ENCODE data around the gene TENT5C.

TENT5C gene

DNA sequence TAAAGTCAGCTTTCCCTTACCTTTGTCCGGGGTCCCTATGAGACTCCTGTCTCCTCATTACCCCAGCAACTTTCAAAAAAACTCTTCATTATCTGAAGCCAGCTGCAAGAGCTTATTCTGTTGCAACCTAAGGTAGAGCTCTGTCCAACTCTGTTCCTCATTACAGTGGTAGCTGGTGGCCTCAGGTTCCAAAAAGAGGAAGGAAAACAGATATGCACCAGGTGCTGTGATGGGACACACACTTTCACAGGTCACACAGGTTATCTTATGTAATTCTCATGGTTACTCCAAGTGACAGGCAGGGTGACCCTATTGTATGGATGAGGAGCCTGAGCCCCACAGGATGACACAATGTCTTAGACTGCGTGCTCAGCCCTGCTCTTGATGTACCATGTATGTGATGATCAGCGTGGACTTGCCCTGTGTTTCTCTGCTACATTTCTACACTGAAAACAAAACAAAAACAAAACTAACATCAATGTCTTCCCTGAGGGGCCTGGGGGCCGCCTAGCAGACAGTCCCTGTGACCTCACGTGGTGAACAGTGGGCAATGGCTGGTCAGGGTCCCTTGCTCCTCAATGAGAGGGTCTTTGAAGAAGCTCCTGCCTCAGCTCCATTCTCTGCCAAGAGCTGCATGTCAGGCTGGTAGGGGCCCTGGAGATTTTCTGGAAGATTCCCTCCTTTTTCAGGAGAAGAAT is 9.7 kb upstream of the TENT5C start:
- H3K27me3 Mint-ChIP-seq (ENCODE audit: low read depth), result peaks cover 17% of the 10 kb centered on the region
- H3K9me3 Mint-ChIP-seq, result no peaks in the 10 kb centered on the region
- H3K4me3 Mint-ChIP-seq, result no peak overlapping the region
- H3K27ac Mint-ChIP-seq, result no peak overlapping the region
- TF ChIP-seq, protein P1, sequence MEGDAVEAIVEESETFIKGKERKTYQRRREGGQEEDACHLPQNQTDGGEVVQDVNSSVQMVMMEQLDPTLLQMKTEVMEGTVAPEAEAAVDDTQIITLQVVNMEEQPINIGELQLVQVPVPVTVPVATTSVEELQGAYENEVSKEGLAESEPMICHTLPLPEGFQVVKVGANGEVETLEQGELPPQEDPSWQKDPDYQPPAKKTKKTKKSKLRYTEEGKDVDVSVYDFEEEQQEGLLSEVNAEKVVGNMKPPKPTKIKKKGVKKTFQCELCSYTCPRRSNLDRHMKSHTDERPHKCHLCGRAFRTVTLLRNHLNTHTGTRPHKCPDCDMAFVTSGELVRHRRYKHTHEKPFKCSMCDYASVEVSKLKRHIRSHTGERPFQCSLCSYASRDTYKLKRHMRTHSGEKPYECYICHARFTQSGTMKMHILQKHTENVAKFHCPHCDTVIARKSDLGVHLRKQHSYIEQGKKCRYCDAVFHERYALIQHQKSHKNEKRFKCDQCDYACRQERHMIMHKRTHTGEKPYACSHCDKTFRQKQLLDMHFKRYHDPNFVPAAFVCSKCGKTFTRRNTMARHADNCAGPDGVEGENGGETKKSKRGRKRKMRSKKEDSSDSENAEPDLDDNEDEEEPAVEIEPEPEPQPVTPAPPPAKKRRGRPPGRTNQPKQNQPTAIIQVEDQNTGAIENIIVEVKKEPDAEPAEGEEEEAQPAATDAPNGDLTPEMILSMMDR (IDR thresholded peaks at IDR 0.05; ENCODE audit: unreplicated experiment in 3 of 3), result no peak
- H3K4me1 Mint-ChIP-seq, result no peaks in the 10 kb centered on the region
- no peaks in the 10 kb centered on the region for H3K36me3 Mint-ChIP-seq (ENCODE audit: low read depth)

DNA sequence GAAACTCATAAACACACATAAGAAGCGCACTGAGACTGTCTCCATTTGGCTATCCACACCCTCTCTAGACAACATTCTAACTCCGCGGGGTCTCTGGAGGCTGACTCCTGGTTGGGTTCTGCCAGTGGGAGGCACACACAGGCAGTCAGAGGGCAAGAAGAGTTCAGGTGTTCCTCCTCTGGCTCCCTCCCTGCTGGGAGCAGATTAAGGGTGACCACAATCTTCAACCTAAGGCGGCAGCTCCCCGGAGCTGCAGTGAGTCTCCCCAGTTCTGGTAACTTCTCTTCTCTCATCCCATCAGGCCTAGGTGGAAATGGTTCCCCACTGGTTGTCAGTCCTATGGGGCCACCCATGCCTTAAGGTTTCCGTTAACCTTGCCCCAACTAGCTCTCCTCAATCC is 7.4 kb upstream of the TENT5C start:
- TF ChIP-seq, protein P1 (IDR thresholded peaks at IDR 0.05; ENCODE audit: unreplicated experiment in 3 of 3), result no peak
- no peaks in the 10 kb centered on the region for H3K9me3 Mint-ChIP-seq
- no peaks in the 10 kb centered on the region for H3K4me1 Mint-ChIP-seq
- no peak overlapping the region for H3K4me3 Mint-ChIP-seq
- peaks cover 31% of the 10 kb centered on the region for H3K27me3 Mint-ChIP-seq (ENCODE audit: low read depth)
- H3K27ac Mint-ChIP-seq, result no peak overlapping the region
- no peaks in the 10 kb centered on the region for H3K36me3 Mint-ChIP-seq (ENCODE audit: low read depth)

DNA sequence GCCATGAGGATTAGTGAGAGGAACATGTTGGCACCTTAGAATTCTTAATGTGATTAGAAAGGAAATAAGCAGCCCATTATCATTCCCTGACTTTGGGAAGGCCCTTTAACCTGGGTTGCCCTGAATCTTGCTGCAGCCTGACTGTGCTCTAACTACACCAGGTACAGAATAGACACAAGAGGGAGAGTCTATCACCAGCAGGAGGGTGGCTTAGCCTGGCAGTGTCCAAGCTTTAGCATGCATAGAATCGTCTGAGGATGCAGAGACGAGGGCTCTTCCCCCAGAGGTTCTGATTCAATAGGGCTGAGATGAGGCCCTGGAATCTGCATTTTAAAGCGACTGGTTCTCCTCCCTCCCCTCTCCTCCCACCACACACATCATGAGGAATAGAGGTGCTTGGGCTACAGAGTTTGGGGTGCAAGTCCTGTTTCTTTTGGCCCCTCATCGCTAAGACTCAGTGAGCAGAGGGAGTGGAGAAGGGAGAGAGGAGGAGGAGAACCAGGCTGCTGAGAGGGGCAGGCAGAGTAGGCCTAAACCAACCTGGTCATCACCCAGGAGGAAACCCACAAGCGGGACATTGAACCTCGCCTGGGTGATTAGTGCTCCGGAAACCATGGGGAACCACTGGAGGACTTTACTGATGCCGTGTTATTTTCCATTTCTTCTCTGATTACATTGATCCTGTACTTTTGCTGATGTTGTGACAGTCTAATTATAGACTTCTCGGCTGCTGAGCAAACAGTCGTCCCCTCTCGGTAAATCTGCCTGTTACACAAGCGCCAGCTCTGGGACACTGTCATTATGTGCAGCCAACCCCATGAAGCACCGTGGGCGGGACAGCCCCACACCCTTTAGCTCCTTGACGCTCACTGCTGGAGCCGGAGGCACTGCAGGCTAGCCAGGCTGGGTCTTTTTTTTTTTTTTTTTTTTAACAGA is 6.3 kb upstream of the TENT5C start:
- TF ChIP-seq, protein P1 (IDR thresholded peaks at IDR 0.05; ENCODE audit: unreplicated experiment in 3 of 3), result no peak
- no peaks in the 10 kb centered on the region for H3K4me1 Mint-ChIP-seq
- no peak overlapping the region for H3K27ac Mint-ChIP-seq
- H3K4me3 Mint-ChIP-seq, result no peak overlapping the region
- H3K9me3 Mint-ChIP-seq, result no peaks in the 10 kb centered on the region
- H3K36me3 Mint-ChIP-seq (ENCODE audit: low read depth), result no peaks in the 10 kb centered on the region
- H3K27me3 Mint-ChIP-seq (ENCODE audit: low read depth), result peaks cover 39% of the 10 kb centered on the region

GRCh38 chr1:117600325-117600943 is 5.4 kb upstream of the TENT5C start:
- H3K4me3 Mint-ChIP-seq, result no peak overlapping the region
- no peaks in the 10 kb centered on the region for H3K9me3 Mint-ChIP-seq
- H3K27me3 Mint-ChIP-seq (ENCODE audit: low read depth), result peaks cover 47% of the 10 kb centered on the region
- H3K36me3 Mint-ChIP-seq (ENCODE audit: low read depth), result no peaks in the 10 kb centered on the region
- TF ChIP-seq, protein P1 (IDR thresholded peaks at IDR 0.05; ENCODE audit: unreplicated experiment in 3 of 3), result no peak
- no peaks in the 10 kb centered on the region for H3K4me1 Mint-ChIP-seq
- no peak overlapping the region for H3K27ac Mint-ChIP-seq

GRCh38 chr1:117600966-117601365 is 4.9 kb upstream of the TENT5C start:
- Mint-ChIP-seq H3K27me3 (ENCODE audit: low read depth) (peaks cover 49% of the 10 kb centered on the region), H3K4me3 (no peak overlapping the region), H3K4me1 (no peaks in the 10 kb centered on the region), H3K27ac (no peak overlapping the region), H3K9me3 (no peaks in the 10 kb centered on the region), H3K36me3 (ENCODE audit: low read depth) (no peaks in the 10 kb centered on the region)
- TF ChIP-seq, protein P1 (IDR thresholded peaks at IDR 0.05; ENCODE audit: unreplicated experiment in 3 of 3), result no peak
